Peyer's patch (tissue), 4 donors: ENCODE measurements around the gene S100A13.

Experiments used
- CTCF ChIP-seq, 6 experiments: fragments of 450-650 bp in 4 of 6; fragments of 200-600 bp in 2 of 6; sonication (generic) in 1 of 6; IDR thresholded peaks; one replicate each; pipeline ENCODE4 v1.5.1; 2017 to 2019; ENCODE audit warnings: antibody characterized with exemption in 6 of 6, mild to moderate bottlenecking in 3 of 6, moderate library complexity in 1 of 6
- POLR2A ChIP-seq, 2 donors: fragments of 450-650 bp; IDR thresholded peaks; one replicate each; pipeline ENCODE4 v1.5.1; 2017; ENCODE audit warnings: antibody characterized with exemption in 2 of 2, mild to moderate bottlenecking in 2 of 2, moderate library complexity in 2 of 2

GRCh38 chr1:153626904-153627714, at the start of gene S100A13:
- peak in 3 of 6 experiments; percentile 36 to 72 (median 53) for TF ChIP-seq CTCF (IDR thresholded peaks at IDR 0.05)
- TF ChIP-seq POLR2A (IDR thresholded peaks at IDR 0.05): peak; percentile 26 to 56
